NCI-H524 treated with DMSO at 0.1 percent for 48 hours (cell line): ENCODE results near the gene CDH11.

Experiments
- DNase-seq: peaks from one replicate; lab custom pipeline; 2025; lab: John Stamatoyannopoulos, UW

Gene CDH11

DNA sequence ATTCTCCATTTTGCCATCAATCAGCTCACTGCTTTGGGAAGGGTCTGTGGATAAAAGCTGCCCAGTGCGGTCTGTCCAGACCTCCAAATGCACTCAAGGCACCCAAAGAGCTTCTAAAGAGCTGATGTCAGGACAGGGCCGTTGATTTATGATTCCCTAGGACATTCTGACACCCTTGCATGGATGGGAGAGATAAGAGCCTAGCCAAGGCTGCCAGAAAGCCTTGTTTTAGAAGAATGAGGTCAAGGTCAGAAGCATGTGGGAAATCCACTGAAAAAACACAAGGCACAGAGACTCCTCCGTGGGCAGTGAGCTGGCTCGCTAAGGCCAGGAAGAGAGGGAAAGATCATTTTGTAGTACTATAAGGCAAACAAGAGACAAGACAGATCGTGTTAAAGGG, 214.0 kb downstream of the CDH11 start:
- no peak for DNase-seq

DNA sequence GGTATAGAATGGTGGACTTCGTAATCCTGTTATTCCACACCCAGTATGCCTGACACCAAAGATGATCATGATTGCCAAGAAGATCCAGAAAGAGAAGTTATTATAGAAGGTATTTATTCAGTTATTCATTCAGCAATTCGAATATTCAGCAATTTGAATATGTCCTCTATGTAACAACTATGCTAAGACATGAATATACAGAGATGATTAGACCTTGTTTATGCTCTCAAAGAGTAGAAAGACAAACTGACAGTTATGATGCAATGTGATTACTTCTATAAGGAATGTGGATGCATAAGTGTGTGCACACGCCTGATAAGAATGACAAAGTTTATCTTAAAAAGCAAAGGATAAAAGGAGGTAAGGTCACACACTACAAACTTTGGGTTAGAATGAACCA, 218.1 kb downstream of the CDH11 start:
- no peak for DNase-seq

DNA sequence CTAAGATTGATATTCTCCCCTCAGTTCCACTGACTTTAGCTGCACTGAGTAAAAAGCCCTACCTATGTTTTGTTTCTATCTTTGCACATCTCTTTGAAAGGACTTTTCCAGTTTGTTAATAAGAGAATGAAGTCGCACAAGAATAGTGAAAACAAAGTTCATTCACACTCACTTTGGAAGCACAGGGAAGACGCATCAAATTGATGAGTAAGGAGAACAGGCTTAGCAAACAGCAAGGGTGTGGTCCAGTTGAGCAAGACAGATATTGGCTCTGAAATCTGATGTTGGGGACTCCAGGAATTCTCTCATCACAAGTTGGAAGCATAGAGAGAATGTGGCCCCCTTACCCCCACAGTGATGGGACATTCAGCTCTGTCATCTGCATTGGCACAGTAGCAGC, 221.3 kb downstream of the CDH11 start:
- no peak for DNase-seq

DNA sequence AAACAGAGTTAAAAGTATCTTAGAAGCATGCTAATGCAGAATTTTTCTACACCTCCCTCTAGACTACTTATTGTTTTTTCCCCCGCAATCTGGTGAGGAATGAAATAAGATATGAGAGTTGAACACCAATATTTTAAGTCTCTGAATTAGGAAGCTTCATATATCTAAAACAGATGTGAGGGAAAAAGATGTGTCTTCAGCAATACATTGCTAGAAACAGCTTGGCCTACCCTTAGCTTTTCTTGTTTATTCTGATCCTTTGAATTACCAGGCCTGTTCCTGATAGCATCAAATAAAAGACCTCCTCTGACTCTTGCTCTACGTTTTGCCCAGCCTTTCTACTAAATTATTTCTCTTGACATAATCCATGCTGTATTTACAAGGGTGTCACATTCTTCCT, 221.8 kb downstream of the CDH11 start:
- DNase-seq: no peak

DNA sequence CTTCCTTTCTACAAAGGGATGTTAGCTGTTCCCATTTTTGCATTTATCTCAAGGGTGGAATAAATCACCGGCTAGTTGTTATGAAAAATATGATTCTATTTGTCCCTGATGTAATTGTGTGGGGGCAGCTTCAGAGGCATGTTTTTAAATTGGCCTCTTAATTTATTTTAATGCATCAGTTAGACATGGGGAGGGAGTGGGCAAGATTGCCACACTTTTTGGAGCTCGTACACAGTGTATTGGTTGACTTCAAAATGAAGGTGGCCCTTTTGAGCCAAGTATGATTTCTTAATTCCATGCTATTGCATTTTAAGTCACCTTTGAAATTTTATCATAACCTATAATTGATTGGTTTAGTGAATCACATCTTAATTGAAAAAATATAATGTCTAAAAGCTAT, 223.7 kb downstream of the CDH11 start:
- DNase-seq: no peak
